GM21367 (cell line): Measurements from ENCODE around the gene C1QL2.

ENCODE experiments used
- ATAC-seq: cut with Tn5 transposase; IDR thresholded peaks from one replicate; pipeline ENCODE4 v1.9.1; 2021; ENCODE audit not compliant: unreplicated experiment

C1QL2 gene

DNA sequence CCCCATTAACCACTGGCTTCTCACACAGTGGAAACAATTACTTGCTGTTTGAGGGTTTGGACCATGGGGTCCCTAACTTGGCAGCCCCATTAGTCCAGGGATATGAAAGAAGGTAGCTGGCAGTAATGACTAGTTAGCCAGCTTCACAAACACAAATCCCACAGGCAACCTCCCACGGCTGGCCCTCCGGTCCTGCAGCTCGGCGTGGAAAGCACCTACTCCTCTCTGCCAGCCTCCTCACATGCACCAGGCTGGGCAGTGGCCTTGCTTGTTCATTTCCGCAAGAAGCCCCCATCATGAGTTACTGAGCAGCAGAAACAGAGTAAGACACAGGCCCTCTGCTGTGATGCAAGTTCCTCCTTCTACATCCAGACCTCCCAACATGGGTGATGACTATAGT, 13.7 kb downstream of the C1QL2 start:
- no peak for ATAC-seq

GRCh38 chr2:119142824-119143223, 15.7 kb downstream of the C1QL2 start:
- no peak for ATAC-seq

- no peak for ATAC-seq
Observed at GRCh38 chr2:119137502-119137901, 21.0 kb downstream of the C1QL2 start.

DNA sequence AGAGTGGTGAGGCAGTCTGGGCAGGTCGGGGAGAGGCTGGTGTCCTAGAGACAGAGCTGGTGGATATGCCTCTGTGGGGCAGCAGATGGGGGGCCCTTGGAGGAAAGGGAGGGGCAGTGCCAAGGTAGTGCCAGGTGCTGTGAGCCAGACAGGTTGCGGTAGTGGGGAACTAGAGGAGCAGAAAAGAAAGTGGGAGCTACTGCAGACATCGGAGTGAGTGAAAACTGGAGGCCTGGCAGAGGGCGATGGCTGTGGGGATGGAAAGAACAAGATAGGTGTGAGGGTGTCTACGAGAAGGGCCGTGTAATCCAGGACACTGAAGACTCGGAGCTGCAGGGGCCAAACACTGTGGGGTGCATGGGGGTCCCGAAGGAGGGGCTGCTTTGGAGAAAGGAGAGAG, 21.7 kb downstream of the C1QL2 start:
- ATAC-seq: no peak

DNA sequence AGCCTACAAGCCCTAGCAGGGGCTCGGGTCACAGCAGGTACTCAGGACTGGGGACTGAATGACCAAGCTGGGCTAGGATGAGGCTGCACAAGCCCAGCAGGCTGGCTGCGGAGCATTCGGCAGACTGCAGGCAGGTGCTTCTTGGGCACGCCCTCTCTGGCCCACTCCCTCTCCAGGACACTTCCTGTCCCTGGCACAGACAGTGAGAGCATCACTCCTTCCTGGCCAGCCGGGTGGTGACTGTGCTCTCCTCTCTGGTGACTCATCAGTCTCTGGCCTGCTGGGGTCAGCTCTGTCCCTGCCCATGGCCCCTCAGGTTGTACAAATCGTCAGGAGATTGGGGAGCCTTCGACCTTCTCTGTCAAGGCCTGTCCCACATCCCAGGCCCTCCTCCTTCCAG, 22.5 kb downstream of the C1QL2 start:
- no peak for ATAC-seq

DNA sequence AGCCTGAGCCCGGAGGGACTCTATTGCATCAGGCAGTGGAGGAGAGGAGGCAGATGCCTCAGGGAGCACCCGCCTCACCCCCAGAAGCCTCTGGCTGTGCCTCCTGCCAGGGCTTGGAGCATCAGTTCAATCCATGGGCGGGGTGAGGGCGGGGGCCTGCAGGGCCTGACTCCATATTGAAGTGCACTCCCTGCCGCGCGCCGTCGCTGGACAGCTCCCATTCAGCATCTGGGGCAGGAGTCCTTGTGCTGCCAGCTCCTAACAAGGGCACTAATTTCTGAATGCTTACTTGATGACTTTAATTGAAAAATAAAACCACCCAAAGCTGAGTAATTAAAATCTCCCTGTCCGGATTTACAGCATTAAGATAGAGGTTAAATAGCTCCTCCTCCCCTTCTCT, 23.8 kb downstream of the C1QL2 start:
- no peak for ATAC-seq

DNA sequence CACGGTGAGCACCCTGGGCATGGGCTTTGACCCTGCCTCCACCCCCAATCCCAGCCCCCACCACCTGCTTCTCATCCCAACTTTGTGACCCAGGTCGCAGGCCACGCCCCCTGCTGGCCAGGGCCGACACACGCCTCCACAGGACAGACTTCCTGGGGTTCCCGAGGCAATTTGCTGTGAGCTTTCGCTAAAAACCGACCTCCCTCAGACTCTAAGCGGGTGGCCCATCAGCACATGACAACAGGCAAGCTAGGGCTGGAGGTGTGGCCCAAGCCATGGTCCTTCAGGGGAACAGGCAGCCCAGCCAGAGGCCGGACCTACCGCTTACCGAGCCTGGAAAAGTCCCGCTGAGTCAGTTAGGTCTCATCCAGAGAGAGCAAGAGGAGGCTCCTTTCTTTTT, 31.9 kb downstream of the C1QL2 start:
- no peak for ATAC-seq

GRCh38 chr2:119123389-119123788, 35.2 kb downstream of the C1QL2 start:
- no peak for ATAC-seq

DNA sequence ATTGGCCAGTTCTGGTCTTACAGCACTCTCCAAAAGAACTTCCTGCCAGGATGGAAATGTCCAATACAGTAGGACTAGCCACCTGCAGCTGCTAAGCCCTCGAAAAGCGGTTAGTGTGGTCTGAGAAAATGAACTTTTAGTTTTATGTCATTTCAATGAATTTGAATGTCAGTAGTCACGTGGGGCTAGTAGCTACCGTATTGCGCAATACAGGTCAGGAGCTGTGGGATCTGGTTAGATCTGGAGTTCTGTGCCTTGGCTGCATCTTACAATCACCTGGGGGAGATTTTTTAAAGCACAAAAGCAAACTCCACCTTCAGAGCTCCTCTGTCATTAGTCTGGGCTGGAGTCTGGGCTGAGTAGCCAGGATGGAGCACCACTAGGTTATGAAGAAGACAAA, 35.9 kb downstream of the C1QL2 start:
- ATAC-seq: no peak

- ATAC-seq: no peak
Observed at GRCh38 chr2:119119999-119120756, 38.4 kb downstream of the C1QL2 start.

DNA sequence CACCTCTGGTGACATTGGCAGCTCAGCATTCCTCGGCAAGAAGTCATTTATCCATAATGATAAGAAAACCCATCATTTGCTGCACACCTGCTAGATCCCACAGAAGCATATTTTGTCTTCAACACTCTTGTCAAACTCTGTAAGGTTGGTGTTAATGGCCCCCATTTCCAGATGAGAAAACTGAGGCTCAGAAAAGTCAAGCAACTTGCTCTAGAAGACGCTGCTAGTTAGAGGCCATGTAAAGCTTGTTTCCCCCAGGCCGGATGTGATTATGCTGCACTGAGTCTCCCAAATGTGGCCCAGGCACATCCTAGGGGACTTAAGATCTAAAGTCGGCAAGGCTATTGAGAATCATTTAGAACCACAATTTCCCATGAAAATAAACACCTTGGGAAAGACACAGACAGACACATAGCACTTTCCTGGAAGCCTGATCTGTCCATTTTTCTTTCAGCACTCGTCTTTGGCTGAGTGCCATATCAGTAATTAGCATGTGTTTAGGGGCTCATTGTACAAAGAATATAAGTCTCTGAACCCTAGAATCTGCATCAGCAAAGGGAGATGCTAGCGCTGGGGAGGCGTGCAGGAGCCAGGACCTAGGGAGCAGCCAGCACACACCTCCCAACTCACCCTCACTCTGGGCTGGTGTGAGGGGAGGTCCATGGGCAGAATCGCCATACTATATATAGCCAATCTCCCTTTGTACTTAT, 39.3 kb downstream of the C1QL2 start:
- no peak for ATAC-seq

GRCh38 chr2:119117891-119118882, 40.4 kb downstream of the C1QL2 start:
- ATAC-seq: no peak

DNA sequence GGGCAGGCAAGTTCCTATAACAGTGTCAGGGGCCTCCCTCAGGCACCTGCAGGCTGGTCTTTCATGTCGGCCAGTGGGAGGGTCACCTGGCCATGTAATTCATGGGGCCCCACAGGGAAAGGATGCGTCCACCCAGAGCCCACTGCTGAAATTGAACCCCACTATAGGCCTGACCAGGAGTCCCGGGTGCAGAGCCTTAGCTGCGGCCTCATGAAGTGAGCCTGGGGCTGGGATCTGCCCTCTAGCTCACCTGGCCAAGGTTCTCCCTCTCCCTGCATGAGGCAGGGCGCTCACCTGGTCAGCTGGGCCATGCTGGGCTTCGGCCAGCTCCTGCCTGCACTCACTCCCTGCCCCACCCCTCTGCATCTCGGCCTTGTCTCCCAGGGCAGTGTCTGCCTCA, 41.1 kb downstream of the C1QL2 start:
- no peak for ATAC-seq

DNA sequence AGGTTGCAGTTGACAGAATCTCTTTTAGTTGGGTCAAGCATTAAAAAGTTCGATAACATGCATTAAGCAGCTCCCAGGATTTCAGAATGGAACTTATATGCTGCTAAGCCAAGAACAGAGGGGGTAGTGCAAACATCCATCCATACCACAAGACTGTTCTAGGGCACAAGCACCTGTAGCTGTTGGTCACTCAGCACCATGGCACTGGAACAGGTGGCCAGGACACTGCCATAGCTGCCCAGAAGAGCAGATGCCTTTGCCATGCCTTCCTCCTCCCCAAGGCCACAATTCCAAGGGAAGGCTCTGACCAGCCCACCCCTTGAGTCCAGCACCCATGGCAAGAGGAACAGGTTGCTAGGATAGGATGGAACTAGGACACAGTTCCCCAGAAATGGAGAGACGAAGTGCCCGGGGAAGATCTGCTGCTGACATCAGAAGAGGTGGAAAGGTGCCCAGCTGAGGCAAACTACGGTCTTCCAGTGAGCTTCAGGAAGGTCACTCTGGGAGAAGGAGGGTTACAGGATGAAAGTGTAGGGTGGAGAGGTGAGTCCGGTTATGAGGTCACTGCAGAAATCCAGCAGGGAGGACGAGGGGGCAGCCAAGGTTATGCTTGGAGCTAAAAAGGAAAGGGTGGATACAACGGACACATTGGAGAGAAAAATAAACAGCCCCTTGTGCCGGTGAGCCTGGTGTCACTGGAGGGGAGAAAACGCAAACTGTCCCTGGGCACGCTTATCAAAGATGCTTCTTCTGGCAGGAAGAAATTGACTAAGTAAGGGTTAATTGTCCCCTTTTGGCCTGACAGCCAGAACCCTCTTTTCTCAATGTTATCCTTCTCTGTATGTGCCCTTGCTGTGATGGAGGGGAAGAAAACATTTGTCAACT, 41.9 kb downstream of the C1QL2 start:
- no peak for ATAC-seq

- no peak for ATAC-seq
Observed at GRCh38 chr2:119114266-119114665, 44.3 kb downstream of the C1QL2 start.

DNA sequence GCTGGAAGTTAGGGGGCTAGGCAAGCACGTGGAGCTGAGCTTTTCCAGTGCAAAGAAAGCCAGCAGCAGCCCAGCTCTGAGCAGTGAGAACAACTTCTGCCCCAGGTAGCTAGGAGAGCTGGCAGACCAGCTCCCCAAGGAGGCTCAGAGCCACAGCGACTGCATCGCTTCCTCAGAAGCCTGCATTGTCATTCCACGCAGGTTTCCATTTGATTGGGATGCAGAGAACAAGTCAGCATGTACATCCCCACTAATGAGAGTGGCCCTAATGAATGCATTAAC, 45.1 kb downstream of the C1QL2 start:
- no peak for ATAC-seq

GRCh38 chr2:119112770-119113488, 45.6 kb downstream of the C1QL2 start:
- no peak for ATAC-seq

DNA sequence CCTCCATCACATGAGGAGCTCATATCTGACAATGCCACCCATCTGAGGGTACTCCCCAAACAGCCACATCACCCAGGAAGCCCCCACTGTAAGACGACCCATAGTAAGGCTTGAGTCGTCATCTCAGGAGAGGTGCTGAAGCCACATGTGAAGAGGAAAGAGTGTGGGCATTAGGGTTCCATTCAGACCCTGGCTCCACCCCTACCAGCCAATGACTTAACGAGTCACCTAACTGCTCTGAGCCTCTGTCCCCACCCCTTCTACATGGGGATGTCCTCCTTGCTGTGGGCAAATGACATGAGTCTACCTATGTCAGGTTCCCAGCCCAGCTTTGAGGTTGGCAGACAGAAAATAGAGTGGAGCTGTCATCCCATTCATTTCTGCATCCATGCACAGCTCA, 46.3 kb downstream of the C1QL2 start:
- ATAC-seq: no peak

DNA sequence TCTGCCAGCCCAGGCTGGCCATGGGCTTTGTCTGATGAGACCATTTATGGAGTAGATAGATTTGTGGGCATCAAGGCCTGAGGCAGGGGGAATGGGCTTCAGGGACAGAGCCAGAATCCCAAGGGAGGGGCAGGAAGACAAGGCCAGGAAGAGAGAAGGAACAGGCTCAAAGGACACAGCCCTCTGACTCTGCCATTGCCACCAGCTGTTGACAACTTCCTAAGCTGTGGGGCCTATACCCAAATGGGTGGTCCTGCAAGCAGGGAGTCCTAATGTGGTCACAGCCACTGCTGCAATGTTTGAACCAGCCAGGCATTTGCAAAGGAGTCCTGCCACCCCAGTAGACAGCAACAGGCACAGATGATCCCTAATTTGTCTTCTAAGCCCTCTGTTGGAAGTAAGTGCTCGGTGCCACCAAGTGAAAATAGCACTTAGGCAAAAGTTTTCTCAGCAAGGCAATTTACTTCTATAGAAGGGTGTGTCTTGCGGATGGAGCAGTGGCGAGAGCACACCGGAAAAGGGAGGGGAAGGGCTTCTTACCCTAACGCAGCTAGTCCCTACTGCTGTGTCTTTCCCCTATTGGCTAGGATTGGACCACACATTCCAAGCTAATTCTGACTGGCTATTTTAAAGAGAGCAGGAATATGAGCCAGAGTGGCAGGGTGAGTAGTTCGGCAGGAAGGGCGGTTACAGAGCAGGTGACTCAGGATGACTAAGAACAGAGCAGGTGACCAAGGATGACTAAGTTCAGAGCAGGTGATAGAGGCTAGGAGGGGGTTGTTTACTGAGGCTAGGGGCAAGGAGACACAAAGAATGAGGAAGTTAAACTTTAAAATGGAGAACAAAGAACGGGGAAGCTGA, 47.2 kb downstream of the C1QL2 start:
- ATAC-seq: no peak
